Uterus (tissue), 2 donors: ENCODE measurements around the gene ZNF699.
A peak's percentile ranks its signal among the peaks of the same experiment; 100 is the strongest.

Experiments used
- POLR2A ChIP-seq, 2 donors: fragments of 450-650 bp; IDR thresholded peaks; one replicate each; pipeline ENCODE4 v1.6.1; 2016; ENCODE audit warnings: antibody characterized with exemption in 2 of 2, mild to moderate bottlenecking in 1 of 2, moderate library complexity in 1 of 2
- TF ChIP-seq, protein P1 (sequence below), 4 experiments: fragments of 200-600 bp in 2 of 4; fragments of 450-650 bp in 2 of 4; sonication (generic) in 2 of 4; IDR thresholded peaks; one replicate each; pipeline ENCODE4 v1.5.1; 2016 to 2019; ENCODE audit warnings: antibody characterized with exemption in 4 of 4, mild to moderate bottlenecking in 2 of 4, moderate library complexity in 1 of 4

DNA sequence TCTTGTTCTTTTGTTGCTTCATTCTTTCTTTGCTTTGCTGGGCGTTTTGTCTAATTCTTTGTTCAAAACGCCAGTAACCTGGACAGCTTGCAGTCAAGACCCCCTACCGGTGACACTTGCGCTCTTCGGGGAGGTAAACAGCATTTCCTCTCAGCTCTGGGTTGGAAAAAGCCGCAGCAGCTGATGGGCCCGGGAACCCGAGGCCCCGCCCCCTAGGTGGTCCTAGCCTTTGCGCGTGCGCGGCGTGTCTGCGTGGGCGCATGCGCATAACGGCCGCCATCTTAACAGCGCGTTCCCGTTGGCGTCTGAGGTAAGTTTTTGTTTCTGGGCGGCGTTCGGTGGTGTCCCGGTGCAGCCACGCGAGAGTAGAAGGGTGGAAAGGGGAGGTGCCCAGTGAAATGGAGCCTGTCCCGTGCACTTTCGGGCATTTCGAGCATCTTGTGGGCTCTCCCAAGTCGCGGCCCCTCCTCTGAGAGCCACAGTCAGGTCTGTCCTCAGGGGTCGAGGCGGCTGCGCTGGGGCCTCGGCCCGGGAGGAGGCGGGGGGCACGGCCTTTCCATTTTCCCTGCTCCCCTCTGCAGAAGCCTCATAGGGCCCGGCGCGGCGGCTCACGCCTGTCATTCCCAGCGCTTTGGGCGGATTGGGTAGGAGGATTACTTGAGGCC is 14.4 kb upstream of the ZNF699 start, which contains the start of gene ZNF559:
- TF ChIP-seq, protein P1, sequence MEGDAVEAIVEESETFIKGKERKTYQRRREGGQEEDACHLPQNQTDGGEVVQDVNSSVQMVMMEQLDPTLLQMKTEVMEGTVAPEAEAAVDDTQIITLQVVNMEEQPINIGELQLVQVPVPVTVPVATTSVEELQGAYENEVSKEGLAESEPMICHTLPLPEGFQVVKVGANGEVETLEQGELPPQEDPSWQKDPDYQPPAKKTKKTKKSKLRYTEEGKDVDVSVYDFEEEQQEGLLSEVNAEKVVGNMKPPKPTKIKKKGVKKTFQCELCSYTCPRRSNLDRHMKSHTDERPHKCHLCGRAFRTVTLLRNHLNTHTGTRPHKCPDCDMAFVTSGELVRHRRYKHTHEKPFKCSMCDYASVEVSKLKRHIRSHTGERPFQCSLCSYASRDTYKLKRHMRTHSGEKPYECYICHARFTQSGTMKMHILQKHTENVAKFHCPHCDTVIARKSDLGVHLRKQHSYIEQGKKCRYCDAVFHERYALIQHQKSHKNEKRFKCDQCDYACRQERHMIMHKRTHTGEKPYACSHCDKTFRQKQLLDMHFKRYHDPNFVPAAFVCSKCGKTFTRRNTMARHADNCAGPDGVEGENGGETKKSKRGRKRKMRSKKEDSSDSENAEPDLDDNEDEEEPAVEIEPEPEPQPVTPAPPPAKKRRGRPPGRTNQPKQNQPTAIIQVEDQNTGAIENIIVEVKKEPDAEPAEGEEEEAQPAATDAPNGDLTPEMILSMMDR (IDR thresholded peaks at IDR 0.05), result peak; percentile 8 to 35 (median 20)
- peak; percentile 17 to 19 for TF ChIP-seq POLR2A (IDR thresholded peaks at IDR 0.05)
